ENCODE measurements around the gene ARIH2.

ARIH2 gene

GRCh38 chr3:48915296-48915695 lies 3.3 kb upstream of the ARIH2 start:
- H3K27me3 Mint-ChIP-seq, result no peaks in the 10 kb centered on the region
- peak overlapping the region; percentile 27 for H3K27ac Mint-ChIP-seq
- H3K4me1 Mint-ChIP-seq, result peaks cover 15% of the 10 kb centered on the region
- no peaks in the 10 kb centered on the region for H3K9me3 Mint-ChIP-seq
- peaks cover 4% of the 10 kb centered on the region for H3K36me3 Mint-ChIP-seq
- no peak overlapping the region for H3K4me3 Mint-ChIP-seq

GRCh38 chr3:48919215-48920138 lies 835 bp downstream of the ARIH2 start:
- Mint-ChIP-seq H3K4me1 (peaks cover 22% of the 10 kb centered on the region), H3K36me3 (peaks cover 4% of the 10 kb centered on the region), H3K4me3 (peak overlapping the region; percentile 99), H3K27me3 (no peaks in the 10 kb centered on the region), H3K27ac (peak overlapping the region; percentile 92), H3K9me3 (no peaks in the 10 kb centered on the region)

- Mint-ChIP-seq H3K4me1 (peaks cover 57% of the 10 kb centered on the region), H3K4me3 (peak overlapping the region; percentile 72), H3K27ac (peak overlapping the region; percentile 46), H3K9me3 (no peaks in the 10 kb centered on the region), H3K36me3 (peaks cover 14% of the 10 kb centered on the region), H3K27me3 (no peaks in the 10 kb centered on the region)
Measured at GRCh38 chr3:48926425-48927392, 8.1 kb downstream of the ARIH2 start.

GRCh38 chr3:48927928-48928327 lies 9.3 kb downstream of the ARIH2 start:
- Mint-ChIP-seq H3K9me3 (no peaks in the 10 kb centered on the region), H3K27me3 (no peaks in the 10 kb centered on the region), H3K4me1 (peaks cover 62% of the 10 kb centered on the region), H3K36me3 (peaks cover 18% of the 10 kb centered on the region), H3K4me3 (peak overlapping the region; percentile 72), H3K27ac (peak overlapping the region; percentile 6)

GRCh38 chr3:48928679-48929078 lies 10.0 kb downstream of the ARIH2 start:
- H3K36me3 Mint-ChIP-seq, result peaks cover 18% of the 10 kb centered on the region
- peaks cover 64% of the 10 kb centered on the region for H3K4me1 Mint-ChIP-seq
- peak overlapping the region; percentile 51 for H3K4me3 Mint-ChIP-seq
- no peaks in the 10 kb centered on the region for H3K27me3 Mint-ChIP-seq
- H3K9me3 Mint-ChIP-seq, result no peaks in the 10 kb centered on the region
- peak overlapping the region; percentile 12 for H3K27ac Mint-ChIP-seq

- Mint-ChIP-seq H3K27ac (peak overlapping the region; percentile 73), H3K27me3 (no peaks in the 10 kb centered on the region), H3K9me3 (no peaks in the 10 kb centered on the region), H3K36me3 (peaks cover 21% of the 10 kb centered on the region), H3K4me1 (peaks cover 71% of the 10 kb centered on the region), H3K4me3 (peak overlapping the region; percentile 79)
Measured at GRCh38 chr3:48929358-48930035, 10.9 kb downstream of the ARIH2 start.

- H3K27me3 Mint-ChIP-seq, result no peaks in the 10 kb centered on the region
- no peaks in the 10 kb centered on the region for H3K9me3 Mint-ChIP-seq
- H3K4me1 Mint-ChIP-seq, result peaks cover 78% of the 10 kb centered on the region
- peaks cover 24% of the 10 kb centered on the region for H3K36me3 Mint-ChIP-seq
- no peak overlapping the region for H3K27ac Mint-ChIP-seq
- H3K4me3 Mint-ChIP-seq, result no peak overlapping the region
Measured at GRCh38 chr3:48930590-48930989, 11.9 kb downstream of the ARIH2 start.

GRCh38 chr3:48931944-48932580 lies 13.4 kb downstream of the ARIH2 start:
- Mint-ChIP-seq H3K27ac (no peak overlapping the region), H3K4me1 (peaks cover 71% of the 10 kb centered on the region), H3K4me3 (peak overlapping the region; percentile 0), H3K36me3 (peaks cover 22% of the 10 kb centered on the region), H3K27me3 (no peaks in the 10 kb centered on the region), H3K9me3 (no peaks in the 10 kb centered on the region)

GRCh38 chr3:48934333-48934991 lies 15.8 kb downstream of the ARIH2 start:
- Mint-ChIP-seq H3K27me3 (no peaks in the 10 kb centered on the region), H3K4me3 (no peak overlapping the region), H3K4me1 (peaks cover 62% of the 10 kb centered on the region), H3K9me3 (no peaks in the 10 kb centered on the region), H3K27ac (no peak overlapping the region), H3K36me3 (peaks cover 25% of the 10 kb centered on the region)

GRCh38 chr3:48935530-48935929 lies 16.9 kb downstream of the ARIH2 start:
- H3K4me3 Mint-ChIP-seq, result no peak overlapping the region
- H3K36me3 Mint-ChIP-seq, result peaks cover 19% of the 10 kb centered on the region
- H3K4me1 Mint-ChIP-seq, result peaks cover 55% of the 10 kb centered on the region
- H3K27ac Mint-ChIP-seq, result no peak overlapping the region
- no peaks in the 10 kb centered on the region for H3K27me3 Mint-ChIP-seq
- H3K9me3 Mint-ChIP-seq, result no peaks in the 10 kb centered on the region

GRCh38 chr3:48938156-48938555 lies 19.5 kb downstream of the ARIH2 start:
- peaks cover 18% of the 10 kb centered on the region for H3K36me3 Mint-ChIP-seq
- H3K9me3 Mint-ChIP-seq, result no peaks in the 10 kb centered on the region
- peaks cover 48% of the 10 kb centered on the region for H3K4me1 Mint-ChIP-seq
- no peaks in the 10 kb centered on the region for H3K27me3 Mint-ChIP-seq
- H3K27ac Mint-ChIP-seq, result no peak overlapping the region
- peak overlapping the region; percentile 7 for H3K4me3 Mint-ChIP-seq

- no peaks in the 10 kb centered on the region for H3K27me3 Mint-ChIP-seq
Measured at GRCh38 chr3:48938689-48939088, 20.0 kb downstream of the ARIH2 start.

GRCh38 chr3:48945432-48945831 lies 26.8 kb downstream of the ARIH2 start:
- no peaks in the 10 kb centered on the region for H3K9me3 Mint-ChIP-seq
- no peak overlapping the region for H3K4me3 Mint-ChIP-seq
- H3K27ac Mint-ChIP-seq, result no peak overlapping the region
- H3K4me1 Mint-ChIP-seq, result peaks cover 45% of the 10 kb centered on the region
- peaks cover 6% of the 10 kb centered on the region for H3K36me3 Mint-ChIP-seq
- H3K27me3 Mint-ChIP-seq, result no peaks in the 10 kb centered on the region

More at GRCh38 chr3:48938689-48939088, 20.0 kb downstream of the ARIH2 start:
- H3K4me1 Mint-ChIP-seq, result peaks cover 49% of the 10 kb centered on the region
- H3K27ac Mint-ChIP-seq, result no peak overlapping the region
- peaks cover 19% of the 10 kb centered on the region for H3K36me3 Mint-ChIP-seq
- H3K9me3 Mint-ChIP-seq, result no peaks in the 10 kb centered on the region
- no peak overlapping the region for H3K4me3 Mint-ChIP-seq

GRCh38 chr3:48945891-48946549 lies 27.4 kb downstream of the ARIH2 start:
- peaks cover 45% of the 10 kb centered on the region for H3K4me1 Mint-ChIP-seq

More at GRCh38 chr3:48945891-48946549, 27.4 kb downstream of the ARIH2 start:
- Mint-ChIP-seq H3K27ac (no peak overlapping the region), H3K4me3 (no peak overlapping the region), H3K36me3 (peaks cover 6% of the 10 kb centered on the region), H3K9me3 (no peaks in the 10 kb centered on the region), H3K27me3 (no peaks in the 10 kb centered on the region)
